Liver (tissue), 9 donors: Measurements from ENCODE around the gene IFT27. TPM values are rescaled to one million over a fixed set of nuclear protein-coding genes. Genes with fewer than 3 reads are reported as not detected.

Experiments used
- DNase-seq: peaks from one replicate; pipeline ENCODE4 v3.0.0-alpha.2; 2017; ENCODE audit warnings: low spot score
- H3K27ac ChIP-seq, 2 donors: one replicate each; pipeline ENCODE4 v1.7.0; 2013; ENCODE audit warnings: inconsistent platforms in 2 of 2, low read length in 2 of 2, control low read depth in 1 of 2, low read depth in 1 of 2, mild to moderate bottlenecking in 1 of 2
- H3K27me3 ChIP-seq, 4 donors: one replicate each; pipeline versions ENCODE4 v1.6.1 to v1.7.0; 2013; ENCODE audit warnings: low read length in 3 of 4, inconsistent platforms in 1 of 4, mild to moderate bottlenecking in 1 of 4, moderate library complexity in 1 of 4; ENCODE audit not compliant: control insufficient read depth in 4 of 4, insufficient read depth in 4 of 4
- H3K36me3 ChIP-seq, 4 donors: one replicate each; pipeline versions ENCODE4 v1.6.1 to v1.7.0; 2013; ENCODE audit warnings: low read length in 3 of 4, mild to moderate bottlenecking in 3 of 4, low read depth in 1 of 4, moderate library complexity in 1 of 4; ENCODE audit not compliant: control insufficient read depth in 4 of 4, insufficient read depth in 3 of 4
- H3K4me1 ChIP-seq, 4 donors: one replicate each; pipeline versions ENCODE4 v1.6.1 to v1.7.0; 2013; ENCODE audit warnings: low read length in 3 of 4, mild to moderate bottlenecking in 3 of 4, moderate library complexity in 1 of 4; ENCODE audit not compliant: control insufficient read depth in 4 of 4, insufficient read depth in 4 of 4
- H3K4me3 ChIP-seq, 3 donors: one replicate each; pipeline versions ENCODE4 v1.6.1 to v1.7.0; 2013; ENCODE audit warnings: low read length in 3 of 3, control low read depth in 1 of 3, low read depth in 1 of 3, mild to moderate bottlenecking in 1 of 3
- H3K9ac ChIP-seq, 2 donors: one replicate each; pipeline ENCODE4 v1.7.0; 2013; ENCODE audit warnings: low read length in 2 of 2, mild to moderate bottlenecking in 2 of 2, moderate library complexity in 2 of 2, control low read depth in 1 of 2, low read depth in 1 of 2
- H3K9me3 ChIP-seq, 4 donors: one replicate each; pipeline versions ENCODE4 v1.6.1 to v1.7.0; 2013; ENCODE audit warnings: low read length in 3 of 4; ENCODE audit not compliant: control insufficient read depth in 4 of 4
- ATF3 ChIP-seq: IDR thresholded peaks from 2 replicates; pipeline ENCODE4 v1.6.1; 2016; ENCODE audit warnings: antibody characterized with exemption
- CTCF ChIP-seq: fragments of 150-350 bp; IDR thresholded peaks from 2 replicates; pipeline ENCODE4 v1.5.1; 2017; ENCODE audit warnings: improper control_type of control experiment, low read depth, low read length; ENCODE audit not compliant: missing input control
- FOXA2 ChIP-seq: IDR thresholded peaks from 2 replicates; pipeline ENCODE4 v1.6.1; 2016; ENCODE audit warnings: antibody characterized with exemption
- GABPA ChIP-seq, 2 donors: IDR thresholded peaks in 1 of 2; conservative IDR thresholded peaks in 1 of 2; 2 replicates each; pipeline ENCODE4 v1.6.1; 2016; ENCODE audit warnings: antibody characterized with exemption in 2 of 2, mild to moderate bottlenecking in 1 of 2, moderate library complexity in 1 of 2
- HNF4A ChIP-seq, 2 donors: conservative IDR thresholded peaks; 2 replicates each; pipeline ENCODE4 v1.6.1; 2016; ENCODE audit warnings: antibody characterized with exemption in 2 of 2, mild to moderate bottlenecking in 2 of 2
- HNF4G ChIP-seq: IDR thresholded peaks from 2 replicates; pipeline ENCODE4 v1.6.1; 2016; ENCODE audit warnings: antibody characterized with exemption
- JUND ChIP-seq, 2 donors: IDR thresholded peaks; 2 replicates each; pipeline ENCODE4 v1.6.1; 2016; ENCODE audit warnings: antibody characterized with exemption in 2 of 2
- MAX ChIP-seq: IDR thresholded peaks from 2 replicates; pipeline ENCODE4 v1.6.1; 2016; ENCODE audit warnings: antibody characterized with exemption
- NR2F2 ChIP-seq: IDR thresholded peaks from 2 replicates; pipeline ENCODE4 v1.6.1; 2016; ENCODE audit warnings: antibody characterized with exemption
- RAD21 ChIP-seq, 2 donors: IDR thresholded peaks; 2 replicates each; pipeline ENCODE4 v1.6.1; 2016; ENCODE audit warnings: antibody characterized with exemption in 2 of 2, mild to moderate bottlenecking in 2 of 2
- REST ChIP-seq: IDR thresholded peaks from 2 replicates; pipeline ENCODE4 v1.6.1; 2016; ENCODE audit warnings: antibody characterized with exemption, mild to moderate bottlenecking
- RXRA ChIP-seq, 2 donors: IDR thresholded peaks; 2 replicates each; pipeline ENCODE4 v1.6.1; 2017 to 2018; ENCODE audit warnings: antibody characterized with exemption in 2 of 2, mild to moderate bottlenecking in 1 of 2
- SP1 ChIP-seq: IDR thresholded peaks from 2 replicates; pipeline ENCODE4 v1.6.1; 2018; ENCODE audit warnings: antibody characterized with exemption, mild to moderate bottlenecking
- TAF1 ChIP-seq: conservative IDR thresholded peaks from 2 replicates; pipeline ENCODE4 v1.6.1; 2016; ENCODE audit warnings: antibody characterized with exemption, mild to moderate bottlenecking
- YY1 ChIP-seq: IDR thresholded peaks from 2 replicates; pipeline ENCODE4 v1.6.1; 2016; ENCODE audit warnings: antibody characterized with exemption, mild to moderate bottlenecking
- ZBTB33 ChIP-seq: IDR thresholded peaks from 2 replicates; pipeline ENCODE4 v1.6.1; 2016; ENCODE audit warnings: antibody characterized with exemption
- WGBS: extraction: QIAGEN DNeasy Blood & Tissue Kit; methylation state at CpG from one replicate; pipeline ENCODE4 v1.1.7; 2013; 5-methylcytosine and 5-hydroxymethylcytosine counted together
- polyA plus RNA-seq, 2 donors: library from polyadenylated mRNA; stranded (reverse) in 1 of 2; unstranded in 1 of 2; fragments of 200-250 nt in 1 of 2; fragments of >200 nt in 1 of 2; fragmentation: Nextera tagmentation in 1 of 2; extraction: Ambion mirVana in 1 of 2; gene quantifications; one replicate each; pipeline versions ENCODE4 v1.2.1 to v1.2.3, GENCODE V29; 2013 to 2015
- total RNA-seq, 2 donors: library from RNA; depleted of rRNA; stranded (reverse); fragments of >200 nt; gene quantifications; one replicate each; pipeline ENCODE4 v1.2.3, GENCODE V29; 2014
- donor health status: healthy.
- donor health status: healthy.
- donor health status: healthy.
- donor health status: healthy.
- donor health status: healthy.

IFT27 gene
- total and polyA plus RNA-seq, 4 donors = 7.2 to 12.4 (median 9.6) TPM

GRCh38 chr22:36739185-36739584 lies 36.7 kb downstream of the IFT27 start:
- TF ChIP-seq GABPA (IDR thresholded peaks at IDR 0.05 in 1 of 2, conservative IDR thresholded peaks at IDR 0.05 in 1 of 2) (no peak), NR2F2 (no peak), YY1 (no peak), FOXA2 (no peak), CTCF (no peak), HNF4A (conservative IDR thresholded peaks at IDR 0.05) (no peak), HNF4G (no peak), REST (no peak), JUND (IDR thresholded peaks at IDR 0.05) (no peak), ZBTB33 (no peak), ATF3 (no peak), RAD21 (IDR thresholded peaks at IDR 0.05) (no peak), MAX (no peak), TAF1 (no peak)
- WGBS = 72% methylated on average over 1 of the region's 1 CpG
- DNase-seq = no peak
- Histone ChIP-seq H3K9ac (no peak overlapping the region), H3K4me3 (no peak overlapping the region), H3K4me1 (no peaks in the 10 kb centered on the region), H3K27me3 (peaks cover 0 to 2% (median 0%) of the 10 kb centered on the region in 4 donors), H3K27ac (no peak overlapping the region), H3K36me3 (no peaks in the 10 kb centered on the region), H3K9me3 (peaks cover 2 to 5% (median 4%) of the 10 kb centered on the region in 4 donors)

- H3K9ac ChIP-seq = no peak overlapping the region
- H3K4me3 ChIP-seq = no peak overlapping the region
- 77% methylated on average over 6 of the region's 6 CpGs for WGBS
- DNase-seq = no peak
- H3K27me3 ChIP-seq = peaks cover 0 to 2% (median 0%) of the 10 kb centered on the region in 4 donors
- peaks cover 2 to 5% (median 4%) of the 10 kb centered on the region in 4 donors for H3K9me3 ChIP-seq
- no peaks in the 10 kb centered on the region for H3K36me3 ChIP-seq
- no peaks in the 10 kb centered on the region for H3K4me1 ChIP-seq
- no peak overlapping the region for H3K27ac ChIP-seq
- no peak for TF ChIP-seq YY1
- TF ChIP-seq JUND (IDR thresholded peaks at IDR 0.05) = no peak
- TF ChIP-seq REST = no peak
- TF ChIP-seq RXRA (IDR thresholded peaks at IDR 0.05) = no peak
- TF ChIP-seq SP1 = no peak
- no peak for TF ChIP-seq CTCF
- TF ChIP-seq RAD21 (IDR thresholded peaks at IDR 0.05) = no peak
- TF ChIP-seq ATF3 = no peak
- no peak for TF ChIP-seq HNF4A (conservative IDR thresholded peaks at IDR 0.05)
- no peak for TF ChIP-seq GABPA (IDR thresholded peaks at IDR 0.05 in 1 of 2, conservative IDR thresholded peaks at IDR 0.05 in 1 of 2)
These were observed 37.4 kb downstream of the IFT27 start for GRCh38 chr22:36738416-36739020.
